GM18861 (cell line): ENCODE results near the gene PITRM1.
A peak's percentile ranks its signal among the peaks of the same experiment; 100 is the strongest.
"Not testable (repeated sequence)": the region's sequence is repeated elsewhere in the genome, so short reads cannot be mapped to it uniquely, and the experiment has no call there.

ENCODE experiments used
- ATAC-seq: cut with Tn5 transposase; IDR thresholded peaks from one replicate; pipeline ENCODE4 v1.9.1; 2021; ENCODE audit not compliant: unreplicated experiment

Gene PITRM1

GRCh38 chr10:3172446-3173170, at the start of gene PITRM1:
TSS of gene PITRM1 (minus strand) at chr10:3172782. CDS start at chr10:3172772, 10 bp downstream.
- peak; percentile 97 for ATAC-seq

DNA sequence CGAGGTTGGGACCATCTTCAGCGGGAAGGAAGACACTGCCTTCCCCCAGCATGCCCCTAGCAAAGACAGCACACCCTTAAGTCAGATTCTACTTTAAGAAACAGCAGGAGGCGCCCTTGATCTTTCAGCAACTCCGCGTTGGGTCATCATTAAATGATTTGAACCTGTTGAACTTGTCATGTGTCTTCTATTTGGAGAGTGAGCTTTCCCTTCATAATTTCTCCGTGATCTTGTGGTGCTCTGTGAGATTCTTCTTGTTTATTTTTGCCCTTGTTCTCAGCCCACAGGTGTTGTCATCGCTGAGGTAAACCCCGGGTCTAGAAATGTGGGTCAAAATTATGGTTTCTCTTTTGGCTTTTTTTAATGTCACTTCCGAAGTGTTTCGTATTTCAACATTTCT, 49.5 kb upstream of the PITRM1 start:
- ATAC-seq: no peak

GRCh38 chr10:3221601-3222000, 49.0 kb upstream of the PITRM1 start:
- not testable (repeated sequence) for ATAC-seq

GRCh38 chr10:3220853-3221252, 48.3 kb upstream of the PITRM1 start:
- no peak for ATAC-seq

DNA sequence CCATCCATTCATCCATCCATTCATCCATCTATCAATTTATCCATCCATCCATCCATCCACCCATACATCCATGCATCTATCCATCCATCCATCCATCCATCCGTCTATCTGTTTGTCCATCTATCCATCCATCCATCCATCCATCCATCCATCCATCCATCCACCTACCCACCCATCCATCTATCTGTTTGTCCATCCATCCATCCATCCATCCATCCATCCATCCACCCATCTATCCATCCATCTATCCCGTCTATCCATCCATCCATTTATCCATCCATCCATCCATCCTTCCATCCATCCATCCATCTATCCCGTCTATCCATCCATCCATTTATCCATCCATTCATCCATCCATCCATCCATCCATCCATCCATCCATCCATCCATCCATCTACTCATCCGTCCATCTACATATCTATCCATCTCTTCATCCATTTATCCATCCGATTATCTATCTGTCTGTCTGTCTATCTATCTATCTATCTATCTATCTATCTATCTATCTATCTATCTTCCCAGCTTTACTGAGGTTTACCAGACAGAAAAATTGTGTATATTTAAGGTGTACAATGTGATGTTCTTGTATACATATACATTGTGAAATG, 46.5 kb upstream of the PITRM1 start:
- not testable (repeated sequence) for ATAC-seq

- no peak for ATAC-seq
Measured at GRCh38 chr10:3217853-3218252, 45.3 kb upstream of the PITRM1 start.

GRCh38 chr10:3217301-3217700, 44.7 kb upstream of the PITRM1 start:
- no peak for ATAC-seq

DNA sequence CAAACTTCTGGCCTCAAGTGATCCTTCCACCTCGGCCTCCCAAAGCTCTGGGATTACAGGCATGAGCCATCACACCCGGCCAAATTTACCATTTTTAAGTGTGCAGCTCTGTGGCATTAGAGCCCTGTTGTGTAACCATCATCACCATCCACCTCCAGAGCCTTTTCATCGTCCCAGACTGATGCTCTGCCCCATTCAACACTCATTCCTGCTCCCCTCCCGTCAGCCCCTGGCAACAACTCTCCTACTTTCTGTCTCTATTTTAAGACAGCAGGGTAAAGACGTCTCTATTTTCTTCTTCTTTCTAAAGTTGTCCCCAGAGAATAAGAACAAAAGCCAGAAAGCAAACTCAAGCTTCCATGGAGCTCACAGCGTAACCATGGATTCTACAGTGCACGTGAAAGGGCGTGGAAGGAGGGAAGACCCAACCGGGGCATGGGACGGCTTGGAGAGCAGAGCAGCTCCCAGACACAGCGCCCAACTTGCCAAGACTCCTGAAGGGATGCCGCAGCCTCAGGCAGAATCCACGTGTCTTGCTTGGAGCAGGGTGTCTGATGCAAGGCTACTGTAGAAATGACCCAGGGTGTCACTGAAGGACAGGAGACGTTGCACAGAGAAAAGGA, 42.7 kb upstream of the PITRM1 start:
- no peak for ATAC-seq

DNA sequence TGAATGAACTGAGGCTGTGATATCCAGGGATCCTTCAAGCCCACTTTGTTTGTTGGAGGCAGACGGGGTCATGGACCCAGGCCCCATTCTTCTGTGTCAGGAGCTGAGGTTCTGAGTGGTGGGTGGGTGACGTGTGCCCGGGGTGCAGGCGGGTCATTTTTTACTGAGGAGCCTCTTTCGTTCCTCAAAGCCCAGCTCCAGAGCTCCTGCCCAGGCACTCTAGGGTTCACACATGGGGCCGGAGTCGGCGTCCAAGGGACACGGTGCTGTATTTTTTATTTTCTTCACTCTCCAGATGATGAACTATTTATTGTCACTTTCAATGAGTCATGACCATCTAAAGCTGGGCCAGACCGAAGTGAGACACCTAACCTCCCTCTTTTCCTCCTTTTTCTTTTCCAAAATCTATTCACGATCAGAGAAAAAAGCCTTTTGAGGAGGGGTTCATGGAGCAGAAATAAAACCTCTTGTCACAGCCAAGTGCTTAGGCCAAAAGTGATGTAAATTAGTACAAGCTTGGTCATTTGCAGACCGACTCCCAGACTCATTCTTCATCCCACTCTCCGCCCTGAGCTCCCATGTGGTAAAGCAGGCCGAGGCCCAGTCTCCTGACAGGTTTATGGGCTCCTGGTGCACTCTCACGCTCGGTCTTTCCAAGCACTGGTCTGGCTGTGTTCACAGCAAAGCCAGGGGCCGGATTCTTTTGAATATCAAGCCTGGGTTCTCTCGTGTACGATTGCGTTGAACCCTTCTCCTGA, 41.4 kb upstream of the PITRM1 start:
- ATAC-seq: no peak

DNA sequence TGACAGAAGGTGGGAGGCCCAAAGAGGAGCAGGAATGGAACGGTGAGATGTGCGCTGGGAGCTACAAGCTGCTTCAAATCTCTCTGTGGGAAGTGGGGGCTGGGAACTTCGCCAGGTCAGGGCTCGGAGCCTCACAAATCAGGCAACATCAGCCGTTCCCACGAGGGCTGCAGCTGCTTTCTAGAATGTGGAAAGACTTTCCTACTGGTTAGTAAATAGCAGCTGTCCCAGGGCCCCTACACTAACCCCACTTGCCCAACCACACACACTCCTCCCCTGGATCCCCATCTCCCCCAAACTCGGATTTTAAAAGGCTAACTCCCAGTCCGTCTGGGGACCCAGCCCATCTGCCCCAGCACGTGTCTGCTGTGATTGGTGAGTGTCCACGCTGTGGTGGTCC, 40.6 kb upstream of the PITRM1 start:
- ATAC-seq: no peak

GRCh38 chr10:3210251-3210877, 37.8 kb upstream of the PITRM1 start:
- no peak for ATAC-seq

- no peak for ATAC-seq
Measured at GRCh38 chr10:3208481-3209406, 36.2 kb upstream of the PITRM1 start.

GRCh38 chr10:3207351-3207750, 34.8 kb upstream of the PITRM1 start:
- no peak for ATAC-seq

GRCh38 chr10:3206511-3207157, 34.1 kb upstream of the PITRM1 start:
- no peak for ATAC-seq

DNA sequence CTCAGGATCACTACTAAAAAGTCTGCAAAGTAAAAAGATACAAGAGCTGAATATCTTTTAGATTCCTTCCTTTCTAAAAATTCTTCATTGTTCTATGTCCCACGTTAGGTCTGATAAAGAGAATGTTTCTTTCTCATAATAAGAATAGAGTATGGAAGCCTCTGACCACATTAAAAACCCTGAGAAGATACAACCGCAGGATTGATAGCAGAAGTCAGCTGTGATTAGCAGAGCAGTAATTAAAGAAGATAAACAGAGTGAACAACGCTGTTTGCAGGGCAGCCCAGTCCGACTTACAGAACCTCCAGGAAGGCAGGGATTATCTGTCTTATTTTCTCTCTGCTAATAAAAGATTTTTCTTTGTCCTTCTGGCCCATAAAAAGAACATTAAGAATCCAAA, 31.4 kb upstream of the PITRM1 start:
- no peak for ATAC-seq

GRCh38 chr10:3203016-3203811, 30.6 kb upstream of the PITRM1 start:
- no peak for ATAC-seq

GRCh38 chr10:3201796-3202195, 29.2 kb upstream of the PITRM1 start:
- no peak for ATAC-seq

- no peak for ATAC-seq
Measured at GRCh38 chr10:3199488-3199887, 26.9 kb upstream of the PITRM1 start.

- ATAC-seq: no peak
Measured at GRCh38 chr10:3198900-3199299, 26.3 kb upstream of the PITRM1 start.
